SIG-M5 (cell line): Measurements from ENCODE around the gene IGF1.

Experiments used
- DNase-seq: peaks from one replicate; lab custom pipeline; 2025; lab: John Stamatoyannopoulos, UW

The IGF1 gene

DNA sequence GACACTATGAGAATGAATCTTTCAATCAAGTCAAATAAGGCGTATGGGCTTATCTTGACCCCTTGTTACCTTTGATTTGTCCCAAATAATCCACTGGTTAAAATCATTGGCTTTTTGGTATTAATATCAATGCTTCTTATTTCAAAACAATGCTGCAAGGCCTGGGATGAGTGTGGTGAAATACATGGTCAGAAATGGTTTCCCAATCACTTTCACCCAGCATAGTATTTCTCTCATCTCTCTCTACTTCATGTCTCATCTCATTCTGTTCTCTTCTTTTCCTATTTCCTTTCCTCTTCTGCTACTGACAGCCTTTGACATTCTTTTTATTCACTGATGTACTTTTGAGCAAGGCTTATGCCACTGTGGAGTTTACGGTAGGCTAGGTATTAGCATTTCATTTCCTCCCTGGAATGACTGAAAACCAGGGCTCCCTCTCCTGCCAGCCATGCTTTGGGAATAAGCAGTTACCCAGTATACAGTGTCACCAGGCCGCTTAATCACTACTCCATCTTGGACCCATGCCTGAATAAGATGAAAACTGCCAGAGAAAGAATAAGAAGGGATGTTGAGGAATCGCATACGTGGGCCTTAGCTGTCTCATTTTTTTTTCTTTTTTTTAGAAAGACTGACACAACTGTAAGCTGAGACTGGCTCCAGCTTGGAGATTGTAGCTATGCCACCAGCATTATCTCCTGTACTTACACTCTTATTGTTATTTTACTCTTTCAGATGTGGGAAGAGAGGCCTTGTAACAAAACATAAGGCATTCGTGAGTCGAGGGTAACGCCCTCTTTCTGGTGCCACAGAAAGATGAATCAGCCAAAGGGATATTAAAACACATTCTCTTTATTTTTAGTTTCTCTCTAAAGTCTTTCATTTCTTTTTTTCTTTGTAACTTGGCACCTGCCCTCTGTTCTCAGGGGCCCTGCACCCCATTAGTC lies 53.5 kb downstream of the IGF1 start:
- DNase-seq: no peak

DNA sequence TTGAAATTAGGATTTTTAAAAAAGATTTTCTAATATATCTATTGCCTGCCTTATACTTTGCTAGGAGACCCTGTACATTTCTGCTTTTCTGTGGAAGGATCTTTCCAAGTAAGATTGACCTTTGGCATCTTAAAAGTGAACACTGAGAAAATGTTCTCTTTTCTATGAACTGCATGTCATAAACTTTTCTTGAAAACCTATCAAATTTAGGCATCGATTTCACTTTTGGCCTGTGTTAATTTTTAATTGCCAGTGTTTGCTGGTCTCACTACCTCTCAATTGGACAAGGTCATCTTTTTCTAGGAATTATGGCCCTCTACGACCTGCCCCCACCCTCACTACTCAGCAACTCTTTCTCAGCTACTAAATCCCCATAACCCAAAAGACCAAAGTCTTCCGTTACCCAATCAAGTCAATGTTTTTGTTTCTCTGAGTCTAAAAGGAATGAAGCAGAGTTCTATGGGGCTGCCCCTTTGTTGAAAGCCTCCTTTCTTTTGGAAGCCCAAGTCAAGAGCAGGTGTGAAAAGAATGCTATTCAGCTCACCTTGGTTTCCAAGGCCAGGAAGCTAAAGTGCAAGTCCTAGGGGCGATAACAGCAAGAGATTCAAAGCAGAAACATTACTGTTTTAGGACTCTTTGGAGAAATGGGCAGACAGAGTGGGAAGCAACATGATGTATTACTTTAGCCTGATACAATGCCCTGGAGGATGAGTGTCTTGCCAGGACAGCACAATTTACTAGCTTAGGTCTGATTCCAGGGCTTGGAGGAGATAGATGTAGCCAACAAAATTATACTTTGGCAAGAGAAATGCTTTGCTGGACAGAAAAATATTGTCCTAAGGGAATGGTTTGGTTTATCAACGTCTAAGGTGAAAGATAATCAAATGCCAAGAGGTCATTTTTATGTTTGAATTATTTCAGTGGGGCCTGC lies 55.0 kb downstream of the IGF1 start:
- no peak for DNase-seq

- no peak for DNase-seq
Observed at GRCh38 chr12:102423462-102423861, 56.9 kb downstream of the IGF1 start.

- no peak for DNase-seq
Observed at GRCh38 chr12:102421802-102422583, 58.4 kb downstream of the IGF1 start.

DNA sequence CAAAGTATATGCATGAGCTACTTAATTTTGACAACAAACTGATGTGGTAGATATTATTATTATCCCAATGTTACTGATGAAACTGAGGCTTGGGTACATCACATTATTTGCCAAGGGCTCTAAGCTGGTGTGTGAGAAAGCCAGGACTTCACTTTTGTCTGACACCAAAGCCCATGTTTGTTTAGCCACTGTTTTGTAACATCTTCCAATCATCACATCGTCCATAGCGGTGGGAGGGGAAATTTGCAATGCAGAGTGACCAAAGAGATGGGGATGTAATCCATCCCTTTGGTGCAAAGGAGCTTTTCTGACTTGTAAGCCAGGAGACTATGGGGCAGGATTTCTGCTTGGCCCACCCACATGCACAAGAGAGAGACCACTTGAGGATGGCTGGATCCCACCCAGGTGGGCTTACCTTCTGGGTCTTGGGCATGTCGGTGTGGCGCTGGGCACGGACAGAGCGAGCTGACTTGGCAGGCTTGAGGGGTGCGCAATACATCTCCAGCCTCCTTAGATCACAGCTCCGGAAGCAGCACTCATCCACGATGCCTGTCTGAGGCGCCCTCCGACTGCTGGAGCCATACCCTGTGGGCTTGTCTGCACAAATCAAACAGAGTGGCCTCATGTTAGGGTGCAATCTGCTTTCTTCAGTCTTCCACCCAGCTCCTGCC lies 61.1 kb downstream of the IGF1 start:
- no peak for DNase-seq

GRCh38 chr12:102417055-102417454 lies 63.3 kb downstream of the IGF1 start:
- DNase-seq: no peak

- no peak for DNase-seq
Observed at GRCh38 chr12:102415515-102415914, 64.8 kb downstream of the IGF1 start.

DNA sequence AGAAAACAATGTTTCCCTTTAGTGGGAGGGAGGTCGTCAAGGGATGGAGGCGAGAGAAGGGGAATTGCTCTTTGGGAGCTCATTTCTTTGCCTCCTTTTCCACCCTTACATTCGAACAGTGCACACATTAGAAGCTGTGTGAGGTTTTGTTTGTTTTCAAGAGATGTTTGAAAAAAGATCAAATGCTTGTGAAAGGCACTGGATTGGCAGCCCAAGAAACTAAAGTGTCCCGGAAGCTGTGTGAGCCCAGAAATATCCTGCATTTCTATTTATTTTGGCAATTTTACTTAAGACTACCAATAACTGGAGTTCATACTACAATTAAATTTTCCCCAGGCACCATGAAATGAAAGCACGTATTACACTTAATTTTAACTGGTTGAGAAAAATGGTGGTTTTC lies 67.0 kb downstream of the IGF1 start:
- DNase-seq: no peak

DNA sequence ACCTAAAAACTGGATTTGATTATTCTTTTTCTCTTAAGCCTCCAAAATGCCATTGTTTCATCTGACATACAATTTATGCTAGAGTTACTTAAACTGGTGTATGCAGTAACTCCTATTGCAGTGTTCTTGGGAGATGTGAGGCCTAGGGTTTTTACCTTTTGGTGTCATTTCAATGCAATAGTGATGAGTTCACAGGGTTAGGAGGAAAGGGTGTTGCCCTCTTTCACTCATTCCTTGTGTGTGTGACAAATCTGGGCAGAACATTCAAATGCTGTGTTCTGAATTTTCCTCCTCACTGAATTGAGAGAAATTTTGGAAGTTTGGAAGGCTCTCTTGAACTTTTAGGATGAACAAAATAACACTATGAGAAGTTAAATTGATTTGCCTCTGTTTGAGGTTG lies 69.9 kb downstream of the IGF1 start:
- no peak for DNase-seq

GRCh38 chr12:102408487-102409297 lies 71.7 kb downstream of the IGF1 start:
- DNase-seq: no peak

DNA sequence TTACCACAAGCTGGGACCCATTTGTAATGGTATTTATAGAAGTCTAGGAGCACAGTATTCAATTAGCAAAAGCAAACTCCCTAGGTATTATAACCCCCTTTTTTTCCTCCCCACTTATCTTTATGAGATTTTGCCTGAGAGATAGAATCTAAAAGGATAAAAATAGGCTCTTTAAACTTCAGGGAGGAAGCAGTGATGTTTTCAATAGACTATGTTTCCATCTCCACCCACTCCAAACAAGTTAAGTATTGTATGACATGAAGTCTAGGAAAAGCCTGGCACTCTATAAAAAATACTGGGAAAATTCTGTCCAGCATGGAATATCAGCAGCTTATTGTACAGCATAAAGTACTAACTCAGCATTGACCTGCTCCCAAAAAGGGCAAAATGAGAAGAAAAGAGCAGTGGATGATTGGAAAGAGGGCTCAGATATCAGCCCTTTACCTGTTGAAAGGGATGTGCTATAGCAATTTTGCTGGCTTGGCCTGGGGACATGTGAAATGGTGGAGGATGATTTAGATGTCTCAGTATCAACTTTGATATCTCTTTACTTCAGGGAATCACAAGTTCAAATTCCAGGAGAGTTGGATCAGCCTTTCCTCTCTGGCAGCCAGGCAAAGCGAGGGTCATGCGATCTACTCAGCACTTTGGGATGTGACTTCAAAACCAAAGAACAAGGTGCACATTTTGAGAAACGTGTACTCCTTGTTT lies 72.4 kb downstream of the IGF1 start:
- no peak for DNase-seq

DNA sequence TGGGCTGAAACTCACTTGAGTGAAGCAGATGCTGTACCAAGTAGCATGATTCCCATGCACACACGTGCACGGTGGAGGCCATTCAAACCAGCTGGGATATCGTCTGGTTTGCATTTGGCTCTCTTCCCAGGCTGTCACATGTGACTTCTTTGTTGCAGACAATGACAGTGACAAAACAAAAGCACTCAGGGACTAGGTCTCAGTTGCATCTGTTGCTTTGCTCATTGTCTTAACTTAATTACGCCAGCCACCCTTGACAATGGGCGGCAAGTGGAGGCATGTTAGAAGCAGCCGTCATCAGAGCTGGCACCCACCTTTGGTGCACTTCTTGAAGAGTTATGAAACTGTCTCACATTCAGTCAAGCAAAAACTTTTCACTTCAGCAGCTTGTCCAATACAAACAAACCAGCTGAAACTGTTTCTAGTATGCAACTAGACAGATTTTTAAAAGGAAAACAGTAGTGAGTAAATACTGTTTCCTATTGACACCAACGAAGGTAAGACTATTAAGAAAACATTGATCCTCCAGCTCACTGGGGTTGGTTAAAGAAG lies 74.3 kb downstream of the IGF1 start:
- DNase-seq: no peak

- no peak for DNase-seq
Observed at GRCh38 chr12:102401087-102401486, 79.3 kb downstream of the IGF1 start.

DNA sequence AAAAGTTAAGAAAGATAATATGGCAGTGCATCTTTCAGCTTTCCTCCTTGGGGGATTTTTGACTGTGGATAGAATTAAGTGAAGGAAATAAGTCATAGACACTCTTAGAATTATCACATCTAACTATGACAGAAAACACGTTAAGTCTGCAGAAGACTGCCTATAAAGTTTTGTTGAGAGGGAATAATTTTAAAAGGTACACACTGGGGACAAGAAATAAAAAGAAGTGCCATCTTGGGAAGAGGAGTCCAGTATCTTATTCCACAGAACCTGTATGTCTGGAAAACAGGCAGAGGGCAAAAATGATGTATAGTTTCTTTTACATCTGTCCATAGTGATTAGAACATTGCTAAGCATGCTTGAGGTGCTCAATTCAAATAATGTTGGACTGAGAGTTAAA lies 80.7 kb downstream of the IGF1 start:
- no peak for DNase-seq

DNA sequence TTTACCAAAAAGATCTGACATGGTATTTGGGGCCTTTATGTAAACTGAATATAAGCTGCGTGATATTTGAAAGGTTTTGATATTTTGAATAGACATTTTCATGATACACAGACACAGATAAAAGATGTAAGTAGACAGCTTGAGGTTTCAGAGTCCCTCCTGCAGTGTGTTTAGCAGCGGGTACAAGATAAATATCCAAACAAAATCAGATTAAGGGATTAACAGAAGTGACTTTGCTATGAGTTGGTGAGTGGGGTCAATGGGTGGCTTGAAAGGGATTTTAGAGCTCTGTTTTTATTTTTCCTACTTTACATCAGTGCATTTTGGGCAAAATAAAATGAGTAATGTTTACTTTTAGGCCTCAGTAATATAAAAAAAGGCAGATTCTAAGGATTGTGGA lies 84.1 kb downstream of the IGF1 start:
- no peak for DNase-seq

DNA sequence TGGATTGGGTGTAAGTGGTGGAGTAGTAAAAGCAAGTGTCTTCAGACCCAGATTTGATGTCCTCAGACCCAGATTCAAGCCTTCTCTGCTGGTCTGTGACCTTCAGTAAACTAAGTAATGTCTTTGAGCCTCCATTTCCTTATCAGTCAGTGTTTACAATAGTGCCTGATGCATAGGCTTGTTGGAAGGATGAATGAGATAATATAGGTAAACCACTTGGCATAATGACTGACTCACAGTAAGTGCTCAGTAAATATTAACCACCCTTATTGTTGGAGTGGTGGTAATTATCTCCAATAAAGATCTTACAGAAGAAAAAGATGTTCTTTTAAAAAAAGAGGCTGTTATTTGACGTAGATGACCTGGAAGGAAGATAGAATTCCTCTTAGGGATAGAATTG lies 86.2 kb downstream of the IGF1 start:
- DNase-seq: no peak

DNA sequence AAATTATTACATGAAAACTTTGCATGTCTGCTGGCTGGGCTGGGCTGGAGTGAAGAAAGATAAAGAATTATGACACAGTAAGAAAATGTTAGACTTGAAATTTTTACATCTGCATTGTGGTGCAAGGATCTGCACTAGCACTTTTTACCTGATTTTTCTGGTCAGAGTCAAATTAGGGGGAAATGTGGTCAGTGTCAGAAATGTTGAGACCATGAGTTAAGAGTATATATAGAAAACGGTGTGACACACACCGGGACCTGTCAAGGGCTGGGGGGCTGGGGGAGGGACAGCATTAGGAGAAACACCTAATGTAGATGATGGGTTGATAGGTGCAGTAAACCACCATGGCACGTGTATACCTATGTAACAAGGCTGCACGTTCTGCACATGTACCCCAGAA lies 90.3 kb downstream of the IGF1 start:
- DNase-seq: no peak

DNA sequence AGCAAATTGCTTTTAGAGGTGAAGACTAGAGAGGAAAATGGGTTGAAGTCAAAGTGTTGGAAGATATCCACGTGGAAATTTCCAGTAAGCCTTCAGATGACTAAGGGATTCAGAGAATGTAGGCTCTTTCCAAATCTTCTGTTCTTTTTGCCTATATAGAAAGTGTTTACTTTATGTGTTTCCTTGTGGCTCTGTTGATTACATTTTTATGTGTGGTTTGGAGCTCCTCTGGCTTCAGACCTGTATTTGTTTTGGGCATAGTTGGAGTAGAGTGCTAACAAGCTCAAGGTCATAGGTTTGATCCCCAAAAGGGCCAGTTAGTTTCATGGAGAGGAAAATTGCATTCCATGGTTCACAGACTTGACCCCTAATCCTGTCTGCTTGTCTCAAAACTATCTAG lies 91.9 kb downstream of the IGF1 start:
- no peak for DNase-seq

DNA sequence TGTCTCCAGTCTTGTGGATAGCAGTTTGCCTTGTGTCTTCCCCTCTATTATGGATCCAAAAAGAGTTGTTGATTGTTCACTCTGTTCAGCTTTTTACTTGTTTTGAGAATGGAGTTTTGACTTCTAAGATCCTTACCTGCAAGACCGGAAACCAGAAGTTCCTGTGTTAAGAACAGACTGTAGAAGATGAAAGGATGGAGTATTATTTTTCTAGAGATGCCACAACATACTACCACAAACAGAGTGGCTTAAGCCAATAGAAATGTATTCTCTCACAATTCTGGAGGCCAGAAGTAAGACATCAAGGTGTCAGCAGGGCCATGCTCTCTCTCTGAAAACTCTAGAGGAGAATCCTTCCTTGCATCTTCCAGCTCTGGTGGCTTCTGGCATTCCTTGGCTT lies 95.0 kb downstream of the IGF1 start:
- DNase-seq: no peak
